Motor neuron (in vitro differentiated cells): Measurements from ENCODE around the gene EIF3K. TPM values are rescaled to one million over a fixed set of nuclear protein-coding genes. Genes with fewer than 3 reads are reported as not detected.

ENCODE experiments used
- ATAC-seq, 8 experiments: fragments of 200-7000 bp; cut with Tn5 transposase; replicated peaks in 6 of 8; 2 replicates each; pipeline ENCODE4 v1.8.0; 2021; ENCODE audit warnings: mild to moderate bottlenecking in 8 of 8, moderate library complexity in 8 of 8
- H3K27ac ChIP-seq, 2 donors: fragments of 250-450 bp; sonication (Bioruptor Pico); 2 replicates each; pipeline ENCODE4 v1.9.0; 2021; ENCODE audit warnings: antibody characterized with exemption in 2 of 2, mild to moderate bottlenecking in 2 of 2, moderate library complexity in 1 of 2
- H3K4me1 ChIP-seq, 2 donors: fragments of 250-450 bp; sonication (Bioruptor Pico); replicated peaks in 1 of 2; 2 replicates each; pipeline ENCODE4 v1.6.1; 2021; ENCODE audit warnings: antibody characterized with exemption in 2 of 2, mild to moderate bottlenecking in 2 of 2, moderate library complexity in 1 of 2
- H3K4me3 ChIP-seq, 5 donors: fragments of 250-450 bp; sonication (Bioruptor Pico); 2 replicates each; pipeline ENCODE4 v1.9.0; 2021; ENCODE audit warnings: antibody characterized with exemption in 5 of 5, mild to moderate bottlenecking in 5 of 5, moderate library complexity in 4 of 5
- WGBS, 10 experiments: fragments of 450-650 bp; shearing (Covaris generic); methylation state at CpG; one replicate each; pipeline ENCODE4 v1.0.0; 2022; 5-methylcytosine and 5-hydroxymethylcytosine counted together
- in situ Hi-C, 9 experiments: fragments of 400-800 bp; cut with MboI; loops; one replicate each; pipeline ENCODE4 v1.15.0; 2021; ENCODE audit warnings: low sequenced_read_pairs in 9 of 9, low pct_unique_long_range_greater_than_20kb in 2 of 9; ENCODE audit not compliant: unreplicated experiment in 9 of 9
- total RNA-seq, 8 experiments: library from RNA; unstranded; fragments of 300-600 nt; gene quantifications; 2 replicates each; pipeline versions ENCODE4 v1.2.3 to v1.2.4, GENCODE V29; 2022

Gene EIF3K
- total RNA-seq, 8 experiments from 2014 or later: 285 to 408 (median 333) TPM

DNA sequence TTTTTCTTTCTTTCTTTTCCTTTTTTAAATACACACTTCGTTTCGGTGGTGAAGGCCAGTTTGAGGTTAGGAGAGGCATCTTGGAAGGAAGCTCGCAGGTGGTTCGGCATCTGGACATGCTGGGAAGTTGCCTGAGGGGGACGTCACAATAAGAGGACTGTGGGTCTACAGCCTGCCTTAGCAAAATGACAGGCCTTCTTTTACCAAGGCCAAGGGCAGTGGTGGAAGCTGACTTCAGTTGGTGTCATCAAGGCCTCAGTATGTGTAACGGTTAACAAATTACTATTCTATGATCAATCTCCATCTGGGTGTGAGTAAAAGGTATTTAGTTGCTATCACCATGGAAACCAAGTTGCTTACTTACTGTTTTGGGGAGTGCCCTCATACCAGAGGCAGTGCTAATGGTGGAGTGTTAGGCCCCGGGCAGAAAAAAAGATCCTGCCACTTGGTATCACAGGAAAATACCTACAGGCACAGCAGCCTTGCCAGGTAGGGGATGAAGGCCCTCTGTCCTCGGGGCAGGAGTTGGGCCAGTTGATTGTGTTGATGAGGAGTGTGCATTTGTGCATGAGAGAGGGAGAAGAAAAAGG is 38.7 kb downstream of the EIF3K start:
- peaks cover 13 to 21% of the 10 kb centered on the region in 2 donors for H3K4me1 ChIP-seq
- H3K4me3 ChIP-seq: no peak overlapping the region
- in situ Hi-C loops: no loop called here
- peak in 7 of 8 experiments; percentile 16 to 79 (median 47) for ATAC-seq
- WGBS, 10 experiments: 0 to 95% (median 61%) methylated on average over 1 to 7 of the region's 8 CpGs; no CpG with 5 or more reads in 1 of the 10 experiments
- H3K27ac ChIP-seq: no peak overlapping the region

GRCh38 chr19:38658462-38659306 is 39.7 kb downstream of the EIF3K start:
- H3K27ac ChIP-seq: no peak overlapping the region
- no peak overlapping the region for H3K4me3 ChIP-seq
- peaks cover 5 to 12% of the 10 kb centered on the region in 2 donors for H3K4me1 ChIP-seq
- 0 to 100% (median 86%) methylated on average over 2 to 14 of the region's 15 CpGs for WGBS, 10 experiments
- in situ Hi-C loops: no loop called here
- ATAC-seq: peak in 6 of 8 experiments; percentile 32 to 88 (median 70)

DNA sequence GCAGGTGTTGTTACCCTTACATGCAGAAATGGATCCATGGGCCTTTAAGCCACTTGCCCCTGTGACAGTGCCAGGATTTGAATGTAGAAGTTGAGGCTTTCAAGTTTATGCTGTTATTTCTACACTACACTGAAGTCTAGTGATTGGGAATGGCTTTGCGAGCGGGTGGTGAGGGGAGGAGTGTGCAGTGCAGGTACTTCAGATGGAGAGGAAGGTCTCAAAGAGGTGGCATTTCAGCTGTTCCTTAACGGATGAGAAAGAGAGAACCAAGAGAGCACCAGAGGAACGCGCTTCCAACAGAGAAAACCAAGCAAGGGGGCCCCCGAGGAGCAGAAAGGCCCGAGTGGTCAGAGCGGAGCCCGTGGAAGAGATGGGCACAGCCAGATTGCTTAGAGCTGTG is 41.7 kb downstream of the EIF3K start:
- no peak overlapping the region for H3K4me3 ChIP-seq
- H3K4me1 ChIP-seq: peaks cover 6 to 20% of the 10 kb centered on the region in 2 donors
- H3K27ac ChIP-seq: no peak overlapping the region
- in situ Hi-C loops: no loop called here
- no peak for ATAC-seq
- 83 to 100% (median 94%) methylated on average over 2 to 9 of the region's 9 CpGs; no CpG with 5 or more reads in 2 of the 10 experiments for WGBS, 10 experiments

GRCh38 chr19:38661136-38661535 is 42.1 kb downstream of the EIF3K start:
- Histone ChIP-seq H3K27ac (no peak overlapping the region), H3K4me3 (no peak overlapping the region), H3K4me1 (peaks cover 10 to 24% of the 10 kb centered on the region in 2 donors)
- in situ Hi-C loops: no loop called here
- no peak for ATAC-seq
- WGBS, 10 experiments: 0 to 100% (median 76%) methylated on average over 1 to 6 of the region's 7 CpGs; no CpG with 5 or more reads in 2 of the 10 experiments

DNA sequence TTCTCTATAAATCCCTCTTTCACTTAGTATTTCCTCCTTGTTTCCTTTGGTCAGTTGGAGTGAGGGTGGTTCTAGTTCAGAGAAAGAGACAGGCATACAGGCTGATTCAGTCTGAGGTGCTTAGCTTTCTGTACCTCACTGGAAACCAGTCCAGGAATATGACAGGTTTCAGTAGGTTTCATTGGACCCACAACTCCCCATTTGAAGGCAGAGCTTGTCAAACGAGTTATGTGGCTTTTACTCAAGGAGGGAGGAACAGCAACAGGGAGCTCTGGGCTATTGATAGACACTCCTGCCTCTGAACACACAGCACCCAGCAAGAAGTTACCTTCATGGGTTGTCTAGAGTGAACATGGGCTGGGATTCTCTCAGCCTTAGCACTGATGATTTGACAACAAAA is 43.0 kb downstream of the EIF3K start:
- Histone ChIP-seq H3K27ac (no peak overlapping the region), H3K4me1 (peaks cover 19 to 32% of the 10 kb centered on the region in 2 donors), H3K4me3 (no peak overlapping the region)
- in situ Hi-C loops: no loop called here
- 0 to 67% (median 44%) methylated on average over 1 of the region's 1 CpG; no CpG with 5 or more reads in 4 of the 10 experiments for WGBS, 10 experiments
- no peak for ATAC-seq

DNA sequence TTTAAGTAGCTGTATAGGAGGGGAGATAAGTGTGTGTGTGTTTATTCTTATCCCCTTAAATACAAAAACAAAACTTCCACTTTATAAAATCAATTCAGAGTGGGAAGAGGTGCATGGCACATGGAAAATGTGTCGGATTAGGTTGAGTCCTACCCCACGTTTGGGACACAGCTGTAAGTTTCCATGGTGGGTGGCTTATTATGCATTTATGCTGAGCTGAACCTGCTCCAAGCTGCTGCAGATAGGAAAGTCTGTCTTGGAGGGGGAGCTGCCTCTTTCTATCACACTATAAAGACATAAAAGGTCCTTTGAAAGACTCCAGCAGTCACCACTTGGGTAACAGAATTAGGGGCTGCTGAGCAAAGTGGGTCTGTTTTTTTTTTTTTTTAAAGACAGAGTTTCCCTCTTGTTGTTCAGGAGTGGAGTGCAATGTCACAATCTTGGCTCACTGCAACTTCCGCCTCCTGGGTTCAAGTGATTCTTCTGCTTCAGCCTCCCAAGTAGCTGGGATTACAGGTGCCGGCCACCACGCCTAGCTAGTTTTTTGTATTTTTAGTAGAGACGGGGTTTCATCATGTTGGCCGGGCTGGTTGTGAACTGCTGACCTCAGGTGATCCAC is 43.7 kb downstream of the EIF3K start:
- no peak overlapping the region for H3K27ac ChIP-seq
- no peak for ATAC-seq
- 0 to 79% (median 52%) methylated on average over 1 to 5 of the region's 7 CpGs; no CpG with 5 or more reads in 4 of the 10 experiments for WGBS, 10 experiments
- in situ Hi-C loops: no loop called here
- peaks cover 25 to 35% of the 10 kb centered on the region in 2 donors for H3K4me1 ChIP-seq
- no peak overlapping the region for H3K4me3 ChIP-seq

DNA sequence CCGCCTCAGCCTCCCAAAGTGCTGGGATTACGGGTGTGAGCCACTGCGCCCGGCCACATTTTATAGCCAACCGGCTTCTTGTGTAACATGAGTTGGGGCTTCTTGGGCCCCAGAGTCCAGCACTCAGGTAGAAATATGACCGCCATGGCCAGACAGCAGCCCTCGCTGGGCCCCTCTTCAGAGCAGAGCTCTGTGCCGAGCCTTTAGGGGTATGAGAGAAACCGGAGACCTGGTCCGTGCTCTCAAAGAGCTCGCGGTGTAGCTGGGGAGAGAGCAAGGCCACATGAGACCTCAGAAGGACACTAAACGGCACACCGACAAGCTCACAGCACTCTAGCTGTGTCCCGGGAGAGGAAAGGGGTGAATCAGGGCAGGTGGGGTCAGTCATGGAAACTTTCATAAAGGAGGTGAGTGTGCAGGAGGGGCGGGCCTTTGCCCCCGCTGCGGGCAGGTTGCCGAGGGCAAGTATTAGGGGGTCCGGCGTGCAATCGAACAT is 44.2 kb downstream of the EIF3K start:
- H3K27ac ChIP-seq: no peak overlapping the region
- peaks cover 28 to 33% of the 10 kb centered on the region in 2 donors for H3K4me1 ChIP-seq
- in situ Hi-C loops: no loop called here
- WGBS, 10 experiments: 70 to 100% (median 91%) methylated on average over 2 to 9 of the region's 22 CpGs; no CpG with 5 or more reads in 4 of the 10 experiments
- H3K4me3 ChIP-seq: no peak overlapping the region
- ATAC-seq: no peak

DNA sequence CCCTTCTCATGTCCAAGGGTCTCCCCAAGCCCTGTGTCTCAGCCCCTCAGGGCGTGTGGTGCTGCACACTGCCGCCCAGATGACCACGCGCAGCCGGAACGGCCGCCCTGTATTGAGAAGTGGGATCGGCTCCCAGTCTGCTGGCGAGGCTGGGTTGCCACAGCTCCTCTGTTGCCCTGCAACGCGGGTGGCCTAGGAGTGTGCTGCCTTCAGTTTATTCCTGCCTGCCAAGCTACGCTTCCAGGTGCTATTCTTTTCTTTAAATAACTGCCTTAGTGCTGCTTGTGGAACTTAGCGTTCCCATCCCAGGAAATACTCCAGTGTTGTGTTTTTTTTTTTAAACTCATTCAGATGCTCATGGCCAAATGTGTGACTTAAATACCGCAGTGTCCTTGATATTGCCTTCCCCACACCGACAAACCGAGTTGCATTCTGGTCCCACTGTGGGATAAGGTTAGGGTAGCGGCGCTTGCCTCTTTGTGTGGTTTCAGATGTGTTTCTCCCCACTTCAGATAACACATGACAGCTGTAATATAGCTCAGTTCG is 45.0 kb downstream of the EIF3K start:
- peak in 1 of 8 experiments; percentile 34 for ATAC-seq
- in situ Hi-C loops: no loop called here
- peaks cover 29 to 30% of the 10 kb centered on the region in 2 donors for H3K4me1 ChIP-seq
- WGBS, 10 experiments: 44 to 100% (median 81%) methylated on average over 1 to 10 of the region's 19 CpGs; no CpG with 5 or more reads in 4 of the 10 experiments
- H3K4me3 ChIP-seq: no peak overlapping the region
- H3K27ac ChIP-seq: no peak overlapping the region

- Histone ChIP-seq H3K4me3 (no peak overlapping the region), H3K27ac (no peak overlapping the region), H3K4me1 (peaks cover 29 to 30% of the 10 kb centered on the region in 2 donors)
- WGBS, 10 experiments: 0 to 100% (median 61%) methylated on average over 1 to 4 of the region's 7 CpGs; no CpG with 5 or more reads in 4 of the 10 experiments
- in situ Hi-C loops: no loop called here
- ATAC-seq: no peak
These were observed 45.7 kb downstream of the EIF3K start for GRCh38 chr19:38664503-38665211.

- Histone ChIP-seq H3K27ac (no peak overlapping the region), H3K4me1 (peaks cover 29 to 30% of the 10 kb centered on the region in 2 donors), H3K4me3 (no peak overlapping the region)
- in situ Hi-C loops: no loop called here
- WGBS, 10 experiments: 0 to 100% (median 67%) methylated on average over 1 to 4 of the region's 13 CpGs; no CpG with 5 or more reads in 3 of the 10 experiments
- no peak for ATAC-seq
These were observed 46.4 kb downstream of the EIF3K start for GRCh38 chr19:38665219-38665931.

DNA sequence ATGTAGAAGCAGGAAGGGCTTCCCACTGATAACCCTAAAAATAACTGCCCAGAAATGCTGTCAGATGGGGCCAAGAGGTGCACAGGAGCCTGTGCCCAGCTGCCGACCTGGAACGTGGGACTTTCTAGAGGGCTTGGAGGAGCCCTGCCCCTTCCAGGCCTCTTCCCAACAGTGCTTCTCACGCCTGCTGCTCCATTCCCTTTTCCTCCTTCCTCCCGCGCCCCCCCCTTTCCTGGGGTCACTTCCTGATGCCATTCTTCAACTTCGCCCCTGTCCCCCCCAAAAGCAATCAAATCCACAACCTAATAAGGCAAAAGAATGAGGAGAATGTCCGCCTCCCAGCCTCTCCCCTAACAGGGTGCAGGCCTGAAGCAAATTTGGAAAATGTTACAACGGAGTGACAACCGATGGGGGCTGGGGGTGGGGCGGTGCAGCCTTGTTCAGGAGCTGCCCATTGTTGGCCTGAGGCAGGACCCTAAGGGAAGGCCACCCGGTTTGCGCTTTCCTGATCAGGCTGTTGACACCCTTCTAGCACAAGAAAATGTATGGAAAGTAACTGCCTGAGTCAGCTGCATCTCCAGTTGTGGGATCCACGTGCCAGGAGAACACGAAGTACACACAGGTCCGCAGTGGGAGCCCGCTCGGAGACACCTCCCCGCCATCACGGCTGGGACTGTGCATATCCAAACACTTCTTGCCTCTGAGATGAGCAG is 47.1 kb downstream of the EIF3K start:
- WGBS, 10 experiments: 20 to 60% (median 41%) methylated on average over 1 to 6 of the region's 19 CpGs; no CpG with 5 or more reads in 5 of the 10 experiments

More for the DNA sequence above, 47.1 kb downstream of the EIF3K start:
- in situ Hi-C loops: no loop called here
- Histone ChIP-seq H3K4me3 (no peak overlapping the region), H3K4me1 (peaks cover 29 to 37% of the 10 kb centered on the region in 2 donors), H3K27ac (peak overlapping the region; percentile 12 to 14)
- peak in 6 of 8 experiments; percentile 6 to 40 (median 14) for ATAC-seq
